ENCODE results near the gene SLC22A1. TPM values are rescaled to one million over a fixed set of nuclear protein-coding genes. Genes with fewer than 3 reads are reported as not detected.

SLC22A1 gene
- total RNA-seq, 1 experiment from 2014 or later: 0.98 TPM

DNA sequence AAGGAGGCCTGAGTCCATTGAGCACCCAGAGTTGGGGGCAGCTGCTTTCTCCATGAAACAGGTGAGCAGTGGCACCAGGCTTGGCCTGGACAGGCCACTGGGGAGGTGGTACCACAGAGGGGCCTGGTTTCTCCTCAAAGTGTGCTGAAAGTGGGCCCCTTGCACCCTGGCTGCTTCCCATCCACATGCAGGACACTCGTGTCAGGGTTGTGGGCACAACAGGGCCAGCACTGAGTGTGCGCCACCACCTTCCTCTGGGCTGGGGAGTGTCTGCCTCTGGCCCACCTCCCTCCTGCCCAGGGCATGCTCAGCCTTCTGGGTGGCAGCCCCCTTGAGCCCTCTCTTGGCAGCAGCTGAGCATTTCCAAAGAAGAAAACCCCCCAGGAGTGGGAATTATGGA, 5.2 kb upstream of the SLC22A1 start:
- H3K4me3 ChIP-seq (ENCODE audit: low read depth in 2 of 2, low read length in 2 of 2): no peak overlapping the region
- H3K27ac ChIP-seq (ENCODE audit: low read length): no peak overlapping the region
- intact Hi-C loops (cut with micrococcal nuclease; ENCODE audit: unreplicated experiment): no loop called here
- BruUV-seq (replicated peaks): no TSS peak
- no peaks in the 10 kb centered on the region for H3K27me3 ChIP-seq (ENCODE audit: control insufficient read depth, insufficient read depth, low read length)
- in situ Hi-C loops (cut with HindIII; ENCODE audit: low pct_unique_long_range_greater_than_20kb, low sequenced_read_pairs): no loop called here
- H3K4me1 ChIP-seq (ENCODE audit: control insufficient read depth, insufficient read depth, low read length): no peaks in the 10 kb centered on the region
- no peaks in the 10 kb centered on the region for H3K9me3 ChIP-seq (ENCODE audit: control insufficient read depth, insufficient read depth, low read depth, low read length)
- TF ChIP-seq, protein P1, sequence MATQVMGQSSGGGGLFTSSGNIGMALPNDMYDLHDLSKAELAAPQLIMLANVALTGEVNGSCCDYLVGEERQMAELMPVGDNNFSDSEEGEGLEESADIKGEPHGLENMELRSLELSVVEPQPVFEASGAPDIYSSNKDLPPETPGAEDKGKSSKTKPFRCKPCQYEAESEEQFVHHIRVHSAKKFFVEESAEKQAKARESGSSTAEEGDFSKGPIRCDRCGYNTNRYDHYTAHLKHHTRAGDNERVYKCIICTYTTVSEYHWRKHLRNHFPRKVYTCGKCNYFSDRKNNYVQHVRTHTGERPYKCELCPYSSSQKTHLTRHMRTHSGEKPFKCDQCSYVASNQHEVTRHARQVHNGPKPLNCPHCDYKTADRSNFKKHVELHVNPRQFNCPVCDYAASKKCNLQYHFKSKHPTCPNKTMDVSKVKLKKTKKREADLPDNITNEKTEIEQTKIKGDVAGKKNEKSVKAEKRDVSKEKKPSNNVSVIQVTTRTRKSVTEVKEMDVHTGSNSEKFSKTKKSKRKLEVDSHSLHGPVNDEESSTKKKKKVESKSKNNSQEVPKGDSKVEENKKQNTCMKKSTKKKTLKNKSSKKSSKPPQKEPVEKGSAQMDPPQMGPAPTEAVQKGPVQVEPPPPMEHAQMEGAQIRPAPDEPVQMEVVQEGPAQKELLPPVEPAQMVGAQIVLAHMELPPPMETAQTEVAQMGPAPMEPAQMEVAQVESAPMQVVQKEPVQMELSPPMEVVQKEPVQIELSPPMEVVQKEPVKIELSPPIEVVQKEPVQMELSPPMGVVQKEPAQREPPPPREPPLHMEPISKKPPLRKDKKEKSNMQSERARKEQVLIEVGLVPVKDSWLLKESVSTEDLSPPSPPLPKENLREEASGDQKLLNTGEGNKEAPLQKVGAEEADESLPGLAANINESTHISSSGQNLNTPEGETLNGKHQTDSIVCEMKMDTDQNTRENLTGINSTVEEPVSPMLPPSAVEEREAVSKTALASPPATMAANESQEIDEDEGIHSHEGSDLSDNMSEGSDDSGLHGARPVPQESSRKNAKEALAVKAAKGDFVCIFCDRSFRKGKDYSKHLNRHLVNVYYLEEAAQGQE (IDR thresholded peaks at IDR 0.05; ENCODE audit: insufficient read depth in 1 of 2, low read depth in 2 of 2, low read length in 1 of 2): no peak
- TF ChIP-seq, protein P2, sequence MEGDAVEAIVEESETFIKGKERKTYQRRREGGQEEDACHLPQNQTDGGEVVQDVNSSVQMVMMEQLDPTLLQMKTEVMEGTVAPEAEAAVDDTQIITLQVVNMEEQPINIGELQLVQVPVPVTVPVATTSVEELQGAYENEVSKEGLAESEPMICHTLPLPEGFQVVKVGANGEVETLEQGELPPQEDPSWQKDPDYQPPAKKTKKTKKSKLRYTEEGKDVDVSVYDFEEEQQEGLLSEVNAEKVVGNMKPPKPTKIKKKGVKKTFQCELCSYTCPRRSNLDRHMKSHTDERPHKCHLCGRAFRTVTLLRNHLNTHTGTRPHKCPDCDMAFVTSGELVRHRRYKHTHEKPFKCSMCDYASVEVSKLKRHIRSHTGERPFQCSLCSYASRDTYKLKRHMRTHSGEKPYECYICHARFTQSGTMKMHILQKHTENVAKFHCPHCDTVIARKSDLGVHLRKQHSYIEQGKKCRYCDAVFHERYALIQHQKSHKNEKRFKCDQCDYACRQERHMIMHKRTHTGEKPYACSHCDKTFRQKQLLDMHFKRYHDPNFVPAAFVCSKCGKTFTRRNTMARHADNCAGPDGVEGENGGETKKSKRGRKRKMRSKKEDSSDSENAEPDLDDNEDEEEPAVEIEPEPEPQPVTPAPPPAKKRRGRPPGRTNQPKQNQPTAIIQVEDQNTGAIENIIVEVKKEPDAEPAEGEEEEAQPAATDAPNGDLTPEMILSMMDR (IDR thresholded peaks at IDR 0.05): no peak
- TF ChIP-seq POLR2AphosphoS5 (IDR thresholded peaks at IDR 0.05; ENCODE audit: low read depth, low read length): no peak
- no peaks in the 10 kb centered on the region for H3K36me3 ChIP-seq (ENCODE audit: control insufficient read depth, insufficient read depth, low read length)
- POLR2A ChIA-PET: no interaction called here
- ATAC-seq (no peak), DNase-seq (ENCODE audit: low read depth, low spot score) (no peak)
- CTCF ChIA-PET: no interaction called here

DNA sequence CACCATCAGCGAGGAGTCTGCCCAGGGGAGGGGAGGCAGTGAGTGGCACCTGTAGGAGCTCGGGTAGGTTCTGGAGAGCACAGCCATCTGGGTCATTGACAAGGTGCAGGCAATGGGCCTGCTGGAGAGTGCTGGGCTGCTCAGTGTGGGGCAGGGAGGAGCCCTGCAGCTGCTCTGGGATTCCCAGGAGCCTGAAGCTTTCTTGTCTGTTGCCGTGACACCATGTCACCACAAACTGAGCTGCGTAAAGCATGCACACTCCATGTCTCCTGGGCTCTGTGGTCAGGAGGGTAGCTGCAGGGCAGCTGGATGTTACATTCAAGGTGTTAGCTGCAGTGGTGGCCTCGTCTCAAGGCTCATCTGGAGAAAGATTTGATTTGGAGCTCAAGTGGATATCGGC, 4.5 kb upstream of the SLC22A1 start:
- in situ Hi-C loops (cut with HindIII; ENCODE audit: low pct_unique_long_range_greater_than_20kb, low sequenced_read_pairs): no loop called here
- DNase-seq (ENCODE audit: low read depth, low spot score): no peak
- POLR2A ChIA-PET: no interaction called here
- Histone ChIP-seq H3K36me3 (ENCODE audit: control insufficient read depth, insufficient read depth, low read length) (no peaks in the 10 kb centered on the region), H3K4me3 (ENCODE audit: low read depth in 2 of 2, low read length in 2 of 2) (no peak overlapping the region), H3K27ac (ENCODE audit: low read length) (no peak overlapping the region), H3K27me3 (ENCODE audit: control insufficient read depth, insufficient read depth, low read length) (no peaks in the 10 kb centered on the region), H3K9me3 (ENCODE audit: control insufficient read depth, insufficient read depth, low read depth, low read length) (no peaks in the 10 kb centered on the region), H3K4me1 (ENCODE audit: control insufficient read depth, insufficient read depth, low read length) (no peaks in the 10 kb centered on the region)
- CTCF ChIA-PET: interaction anchor here (0.6 kb wide), 1 partner anchor 14 kb away, joined by 5 read pairs; no protein-coding TSS in a partner anchor
- BruUV-seq (replicated peaks): no TSS peak
- intact Hi-C loops (cut with micrococcal nuclease; ENCODE audit: unreplicated experiment): no loop called here
- no peak for ATAC-seq
- TF ChIP-seq, protein P2 (IDR thresholded peaks at IDR 0.05): no peak
- TF ChIP-seq, protein P1 (IDR thresholded peaks at IDR 0.05; ENCODE audit: insufficient read depth in 1 of 2, low read depth in 2 of 2, low read length in 1 of 2): no peak
- no peak for TF ChIP-seq SIN3A (IDR thresholded peaks at IDR 0.05; ENCODE audit: borderline replicate concordance, insufficient read depth, low read depth, low read length)
- TF ChIP-seq POLR2AphosphoS5 (IDR thresholded peaks at IDR 0.05; ENCODE audit: low read depth, low read length): no peak
- TF ChIP-seq TCF7L2 (IDR thresholded peaks at IDR 0.05; ENCODE audit: low read depth, low read length): no peak

Measured in Panc1 (cell line).